H4 (cell line): ENCODE measurements around the gene COTL1. TPM values are rescaled to one million over a fixed set of nuclear protein-coding genes. Genes with fewer than 3 reads are reported as not detected.
A peak's percentile ranks its signal among the peaks of the same experiment; 100 is the strongest.

Source experiments
- DNase-seq: peaks from one replicate; pipeline ENCODE4 v3.0.0-alpha.2; 2015; ENCODE audit warnings: low spot score
- total RNA-seq: library from RNA; depleted of rRNA; stranded (reverse); fragments of >200 nt; shearing (Covaris generic); gene quantifications from 2 replicates; pipeline ENCODE4 v1.2.3, GENCODE V29; 2014

The COTL1 gene
- total RNA-seq, 1 experiment from 2014 or later: 197 TPM

- DNase-seq: no peak
These were observed 65.7 kb downstream of the COTL1 start for GRCh38 chr16:84552135-84552534.

DNA sequence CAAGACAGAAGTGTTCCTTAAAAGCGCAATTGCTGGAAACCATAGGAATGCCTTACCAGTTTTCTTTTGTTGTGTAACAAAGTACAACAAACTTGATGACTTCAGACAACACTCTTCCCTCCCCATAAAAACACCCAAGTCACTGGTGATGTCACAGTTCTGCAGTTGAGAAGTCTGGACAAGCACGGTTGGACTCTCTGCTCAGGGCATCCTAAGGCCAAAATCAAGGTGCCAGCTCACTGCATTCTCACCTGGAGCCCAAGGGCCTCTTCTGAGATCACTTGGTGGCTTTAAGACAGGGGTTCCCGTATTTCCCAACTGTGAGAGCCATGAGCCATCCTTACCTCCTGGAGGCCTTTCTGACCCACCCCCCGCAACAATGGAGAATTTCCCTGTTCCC, 67.8 kb downstream of the COTL1 start:
- DNase-seq: no peak

DNA sequence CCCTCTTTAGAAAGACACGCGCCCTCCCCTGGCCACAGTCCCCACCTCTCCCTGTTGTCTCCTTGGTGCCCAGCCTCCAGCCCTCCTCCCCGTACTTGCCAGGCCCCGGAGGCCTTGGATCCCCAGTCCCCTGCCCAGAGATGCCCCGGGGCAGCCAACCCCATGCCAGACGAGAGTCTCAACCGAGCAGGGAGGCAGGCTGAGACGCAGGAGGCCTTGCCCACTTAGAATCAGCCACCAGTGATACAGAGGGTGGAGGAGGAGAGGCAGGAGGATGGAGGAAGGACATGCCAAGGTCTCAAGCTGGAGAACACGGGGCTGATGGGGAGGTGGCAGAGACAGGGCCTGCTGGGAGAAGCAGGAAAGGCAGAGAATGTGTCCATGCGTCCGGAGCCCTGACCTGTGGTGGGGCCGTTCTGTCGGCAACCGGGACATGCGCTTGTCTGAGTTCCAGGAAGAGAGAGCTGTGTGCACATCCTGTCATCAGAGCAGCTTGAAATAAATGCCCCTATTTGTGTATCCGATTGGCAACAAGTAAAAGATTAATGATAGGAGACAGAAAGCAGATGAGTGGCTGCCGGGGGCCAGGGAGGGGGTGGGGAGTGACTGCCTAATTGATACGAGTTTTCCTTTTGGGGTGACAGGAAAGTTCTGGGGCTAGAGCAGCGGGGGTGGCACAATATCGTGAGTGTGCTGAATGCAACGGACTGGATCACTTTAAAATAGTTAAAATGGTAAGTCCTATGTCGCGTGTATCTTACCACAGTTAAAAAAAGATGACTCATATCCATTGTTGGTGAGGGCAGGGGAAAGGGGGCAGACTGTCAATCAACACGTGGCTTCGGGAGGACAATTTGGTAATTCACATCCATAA, 68.7 kb downstream of the COTL1 start:
- DNase-seq: no peak

GRCh38 chr16:84548508-84548907, 69.4 kb downstream of the COTL1 start:
- DNase-seq: no peak

DNA sequence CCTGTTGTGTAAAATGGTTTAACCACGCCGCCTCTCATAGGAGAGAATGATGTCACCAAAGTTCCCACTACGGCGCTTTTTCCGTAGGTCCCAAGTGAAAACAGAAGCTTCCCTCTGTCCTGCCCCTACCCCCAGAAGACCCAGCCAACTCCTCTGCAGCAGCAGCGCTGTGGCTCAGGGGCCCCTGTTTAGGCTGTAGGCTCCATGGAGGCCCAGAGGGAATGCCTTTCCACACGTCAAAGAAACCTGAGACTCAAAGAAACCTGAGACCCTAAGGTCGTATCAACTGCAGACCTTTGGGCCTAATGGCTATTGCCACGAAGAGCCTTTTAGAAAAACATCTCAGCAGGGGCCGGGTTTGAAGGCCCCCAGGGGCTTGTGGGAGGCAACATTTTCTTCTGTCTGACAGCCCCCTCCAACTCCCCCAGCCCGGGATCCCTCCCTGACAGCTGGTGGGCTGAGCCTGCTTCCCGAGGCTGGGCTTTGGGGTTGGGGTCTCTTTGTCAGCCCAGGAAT, 70.3 kb downstream of the COTL1 start:
- DNase-seq: no peak

GRCh38 chr16:84546669-84547545, 71.0 kb downstream of the COTL1 start:
- DNase-seq: no peak

GRCh38 chr16:84545114-84545737, 72.7 kb downstream of the COTL1 start:
- no peak for DNase-seq

DNA sequence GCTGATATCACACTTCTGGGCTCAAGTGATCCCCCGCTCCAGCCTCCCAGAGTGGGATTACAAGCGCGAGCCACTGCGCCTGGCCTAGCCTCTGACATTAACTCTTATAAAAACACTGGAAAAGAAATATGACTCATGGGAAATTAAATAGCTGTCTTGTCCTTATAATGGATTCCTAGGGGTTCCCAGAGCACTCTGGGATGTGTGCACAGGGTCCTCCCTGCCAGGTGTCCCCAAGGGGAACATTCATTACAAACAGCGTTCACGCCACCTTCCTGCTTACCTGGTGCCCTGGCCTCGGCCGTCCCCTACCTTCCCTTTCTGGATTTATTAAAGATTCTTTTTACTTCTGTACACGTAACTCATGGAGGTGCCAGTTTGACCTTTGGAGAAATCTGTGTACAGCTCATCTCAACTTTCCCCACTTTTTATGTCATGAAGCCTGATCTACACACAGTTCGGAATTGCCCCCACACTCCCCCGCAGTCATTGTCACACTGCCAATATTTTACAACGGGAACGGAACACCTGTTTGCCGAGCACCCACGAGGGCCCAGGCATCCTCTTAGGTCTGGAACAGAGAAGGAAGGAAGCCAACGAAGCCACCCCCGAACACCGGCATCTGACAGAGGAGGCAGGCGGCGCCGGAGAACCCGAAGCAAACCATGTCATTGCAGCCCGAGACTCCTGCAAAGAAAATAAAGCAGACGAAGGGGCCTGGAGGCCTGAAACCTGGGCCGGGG, 73.7 kb downstream of the COTL1 start:
- no peak for DNase-seq

GRCh38 chr16:84543253-84543652, 74.6 kb downstream of the COTL1 start:
- no peak for DNase-seq

DNA sequence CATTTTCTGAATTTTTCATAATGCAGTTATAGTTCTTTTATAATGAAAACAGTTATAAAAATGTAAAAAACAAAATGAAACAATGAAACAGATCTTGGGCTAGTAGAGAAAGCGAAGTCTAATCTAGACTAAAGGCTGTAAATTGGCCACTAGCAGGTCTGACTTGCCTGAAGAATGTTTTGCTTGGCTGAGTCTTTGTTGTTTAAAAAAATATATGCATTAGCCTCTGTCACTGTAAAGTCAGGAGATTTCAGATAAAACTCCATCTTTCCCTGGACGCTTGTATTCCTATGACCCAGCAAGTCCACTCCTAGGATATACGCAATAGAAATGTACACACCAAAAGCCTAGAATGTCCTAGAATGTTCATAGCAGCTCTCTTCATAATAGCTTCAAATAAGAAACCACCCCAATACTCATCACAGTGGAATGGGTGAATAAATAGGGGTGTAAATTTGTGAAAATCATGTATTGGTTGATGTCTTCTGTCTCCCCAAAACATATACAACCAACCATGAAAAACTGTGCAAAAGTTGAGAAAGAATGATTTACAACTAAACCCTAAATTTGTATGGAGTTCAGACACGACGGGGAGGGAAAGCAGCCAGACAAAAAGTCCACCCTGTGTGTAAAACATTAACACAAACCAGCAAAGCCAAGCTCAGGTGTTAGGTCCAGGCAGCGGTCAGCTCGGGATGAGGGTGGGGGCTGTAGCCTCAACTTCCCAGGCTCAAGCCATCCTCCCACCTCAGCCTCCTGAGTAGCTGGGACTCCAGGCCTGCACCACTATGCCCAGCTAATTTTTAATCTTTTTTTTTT, 75.7 kb downstream of the COTL1 start:
- no peak for DNase-seq

DNA sequence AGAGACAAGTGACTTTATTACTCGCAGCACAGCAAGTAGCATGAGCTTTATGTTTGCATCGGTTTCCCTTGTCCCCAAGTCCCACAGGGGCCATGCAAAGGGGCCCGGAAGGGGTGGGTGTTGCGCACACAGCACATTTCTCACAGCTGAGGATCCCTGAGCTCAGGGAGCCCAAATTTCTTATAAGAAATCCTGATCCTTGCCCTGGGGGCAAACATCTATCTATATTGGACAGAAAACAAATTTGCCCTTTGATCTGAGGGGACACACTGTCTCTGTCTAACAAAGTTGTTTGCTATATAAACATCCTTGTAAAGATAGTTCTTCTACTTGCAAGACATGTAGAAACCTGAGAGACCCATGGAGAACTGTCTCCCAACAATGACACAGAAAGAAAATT, 77.7 kb downstream of the COTL1 start:
- no peak for DNase-seq

GRCh38 chr16:84538222-84538840, 79.5 kb downstream of the COTL1 start:
- no peak for DNase-seq

DNA sequence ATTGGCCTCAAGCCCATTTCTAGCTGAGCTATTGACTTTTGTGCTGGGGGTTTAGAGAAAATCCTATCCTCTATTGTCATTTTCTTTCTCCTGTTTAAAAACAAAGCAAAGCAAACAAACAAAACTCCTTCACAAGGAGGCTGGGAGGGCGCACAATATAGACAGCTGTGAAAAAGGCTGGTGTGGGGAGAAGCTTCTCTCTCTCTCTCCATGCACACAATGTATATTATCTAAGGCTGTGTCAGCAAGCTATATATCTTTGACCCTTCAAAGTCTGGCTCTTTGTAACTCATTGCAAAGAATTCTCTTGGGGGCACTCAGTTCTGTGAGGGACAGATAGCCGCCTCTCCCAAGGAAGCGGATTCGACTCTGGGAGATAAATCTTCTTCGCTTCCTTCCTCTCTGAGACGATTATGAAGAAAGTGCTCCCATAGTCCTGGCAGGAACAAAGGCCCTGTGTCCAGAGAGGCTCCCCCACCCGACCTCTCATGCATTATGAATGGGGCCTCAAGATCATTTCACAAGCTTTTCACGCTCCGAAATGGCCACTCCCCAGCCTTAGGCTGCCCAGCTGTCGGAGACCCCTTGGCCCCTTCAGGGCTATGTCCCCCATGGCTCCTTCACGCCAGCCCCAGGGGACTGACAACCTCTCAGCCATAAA, 80.3 kb downstream of the COTL1 start:
- no peak for DNase-seq

DNA sequence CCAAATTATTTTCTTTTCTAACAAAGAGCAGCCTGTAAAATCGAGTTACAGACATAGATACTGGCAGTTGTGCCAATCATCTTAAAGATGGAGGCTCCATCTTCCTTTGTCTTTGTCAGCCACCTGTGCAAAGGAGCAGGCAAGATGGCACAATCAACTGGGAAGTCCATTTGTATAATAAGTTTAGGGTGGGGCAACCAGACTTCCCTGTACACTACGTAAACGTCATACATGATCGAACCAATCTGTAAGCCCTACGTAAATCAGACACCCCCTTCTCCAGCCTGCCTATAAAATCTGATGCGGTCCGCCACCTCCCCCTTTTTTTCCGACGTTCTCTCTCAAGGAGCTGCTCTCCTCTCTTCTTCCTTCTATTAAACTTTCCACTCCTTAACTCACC, 82.0 kb downstream of the COTL1 start:
- no peak for DNase-seq

DNA sequence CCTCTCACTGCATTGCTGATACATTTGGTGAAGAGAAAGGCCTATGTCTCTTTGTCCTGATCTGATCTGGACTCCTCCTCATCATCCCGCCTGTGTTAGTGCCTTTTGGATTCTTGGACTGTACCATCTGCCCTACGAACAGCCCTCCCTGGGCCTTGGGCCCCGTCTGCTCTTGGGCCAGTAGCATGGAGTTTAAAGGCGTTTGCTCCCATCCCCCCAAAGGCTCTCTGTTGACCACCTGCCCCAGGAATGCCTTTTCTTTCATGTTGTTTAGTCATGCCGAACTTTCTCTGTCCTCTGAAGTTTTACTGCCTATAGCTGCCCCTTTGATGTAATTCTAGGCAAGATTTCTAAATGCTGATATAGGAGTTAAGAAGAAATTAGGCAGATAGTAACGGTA, 82.5 kb downstream of the COTL1 start:
- no peak for DNase-seq

GRCh38 chr16:84534815-84535214, 83.1 kb downstream of the COTL1 start:
- DNase-seq: no peak

DNA sequence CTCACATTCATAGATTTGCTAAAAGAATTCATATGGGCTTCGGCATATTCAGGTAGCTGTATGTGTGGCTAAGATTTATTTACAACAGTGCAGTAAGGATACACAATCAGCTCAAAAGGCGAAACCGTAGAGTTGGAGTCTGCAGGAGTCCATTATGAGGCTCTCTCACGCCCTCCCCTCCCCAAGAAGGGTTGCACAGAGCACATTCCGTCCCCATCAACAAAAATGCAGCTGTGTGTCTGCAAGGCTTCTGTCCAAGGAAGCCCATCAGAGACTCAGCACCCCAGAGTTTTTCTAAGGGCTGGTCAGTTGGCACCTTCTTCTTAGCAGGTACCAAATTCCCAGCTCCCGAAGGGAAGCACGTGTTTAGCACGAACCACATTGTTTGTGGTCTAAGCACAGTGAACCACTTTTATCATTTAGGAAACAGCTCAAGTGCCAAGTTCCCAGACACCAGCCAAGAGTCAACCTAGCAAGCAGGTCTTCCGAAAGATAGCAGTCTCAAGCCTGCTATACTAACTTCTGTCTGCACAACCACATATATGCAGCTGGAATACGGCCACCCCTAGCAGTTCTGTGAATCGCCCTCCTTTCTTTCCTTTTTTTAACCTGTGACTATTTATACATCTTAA, 84.9 kb downstream of the COTL1 start:
- no peak for DNase-seq

- DNase-seq: peak; percentile 96
These were observed 85.6 kb downstream of the COTL1 start for GRCh38 chr16:84532291-84532724.

- DNase-seq: no peak
These were observed 86.2 kb downstream of the COTL1 start for GRCh38 chr16:84531671-84532111.
